ENCODE measurements around the gene PCGF3. TPM values are rescaled to one million over a fixed set of nuclear protein-coding genes. Genes with fewer than 3 reads are reported as not detected.

PCGF3 gene
- total RNA-seq, 4 donors from 2014 or later = 31.7 to 35.3 (median 34.7) TPM

DNA sequence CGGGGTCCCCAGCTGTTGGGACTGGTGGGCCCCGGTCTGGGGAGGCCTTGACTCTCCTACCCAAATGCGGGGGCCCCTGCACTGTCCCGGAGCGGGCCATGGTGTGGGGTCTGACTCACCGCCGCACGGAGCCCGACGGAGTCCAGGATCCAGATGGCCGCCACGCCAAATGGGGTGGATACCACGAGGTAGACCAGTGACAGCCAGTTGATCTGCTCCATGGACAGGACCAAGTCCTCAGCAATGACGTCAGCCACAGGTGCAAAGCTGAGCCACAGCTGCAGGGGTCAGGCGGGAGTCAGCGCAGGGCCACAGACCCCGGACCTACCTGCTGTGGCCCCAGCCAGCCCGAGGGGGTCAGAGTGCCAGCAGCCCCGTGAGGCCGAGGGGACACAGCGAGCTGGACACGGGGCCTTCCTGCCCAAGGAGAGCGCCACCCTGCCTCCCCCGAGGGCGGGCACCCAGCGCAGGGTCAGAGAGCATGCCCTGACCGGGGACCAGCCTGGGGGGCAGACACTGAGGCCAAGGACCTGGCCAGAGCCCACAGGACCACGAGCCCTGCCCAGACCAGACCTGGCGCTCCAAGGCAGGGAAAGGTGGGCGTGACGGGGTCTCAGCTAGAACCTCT is 19.1 kb upstream of the PCGF3 start:
- peaks cover 0 to 11% (median 5%) of the 10 kb centered on the region in 4 donors for H3K36me3 ChIP-seq
- no peak for DNase-seq (ENCODE audit: extremely low spot score)
- intact Hi-C loops (cut with DNase I) = no loop called here
- no peak overlapping the region for H3K4me3 ChIP-seq
- H3K4me1 ChIP-seq = peaks cover 43 to 57% (median 46%) of the 10 kb centered on the region in 4 donors
- WGBS = 89% methylated on average over 10 of the region's 31 CpGs
- H3K9me3 ChIP-seq = no peaks in the 10 kb centered on the region
- peaks cover 0 to 30% (median 0%) of the 10 kb centered on the region in 4 donors for H3K27me3 ChIP-seq
- TF ChIP-seq, protein P1, sequence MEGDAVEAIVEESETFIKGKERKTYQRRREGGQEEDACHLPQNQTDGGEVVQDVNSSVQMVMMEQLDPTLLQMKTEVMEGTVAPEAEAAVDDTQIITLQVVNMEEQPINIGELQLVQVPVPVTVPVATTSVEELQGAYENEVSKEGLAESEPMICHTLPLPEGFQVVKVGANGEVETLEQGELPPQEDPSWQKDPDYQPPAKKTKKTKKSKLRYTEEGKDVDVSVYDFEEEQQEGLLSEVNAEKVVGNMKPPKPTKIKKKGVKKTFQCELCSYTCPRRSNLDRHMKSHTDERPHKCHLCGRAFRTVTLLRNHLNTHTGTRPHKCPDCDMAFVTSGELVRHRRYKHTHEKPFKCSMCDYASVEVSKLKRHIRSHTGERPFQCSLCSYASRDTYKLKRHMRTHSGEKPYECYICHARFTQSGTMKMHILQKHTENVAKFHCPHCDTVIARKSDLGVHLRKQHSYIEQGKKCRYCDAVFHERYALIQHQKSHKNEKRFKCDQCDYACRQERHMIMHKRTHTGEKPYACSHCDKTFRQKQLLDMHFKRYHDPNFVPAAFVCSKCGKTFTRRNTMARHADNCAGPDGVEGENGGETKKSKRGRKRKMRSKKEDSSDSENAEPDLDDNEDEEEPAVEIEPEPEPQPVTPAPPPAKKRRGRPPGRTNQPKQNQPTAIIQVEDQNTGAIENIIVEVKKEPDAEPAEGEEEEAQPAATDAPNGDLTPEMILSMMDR (IDR thresholded peaks at IDR 0.05) = no peak
- TF ChIP-seq EP300 (IDR thresholded peaks at IDR 0.05) = no peak
- no peak for TF ChIP-seq POLR2A (IDR thresholded peaks at IDR 0.05; ENCODE audit: low read depth)
- TF ChIP-seq POLR2AphosphoS5 (IDR thresholded peaks at IDR 0.05) = no peak
- H3K27ac ChIP-seq (replicated peaks in 1 of 4) = peak overlapping the region; percentile 55 to 83 (median 74)

DNA sequence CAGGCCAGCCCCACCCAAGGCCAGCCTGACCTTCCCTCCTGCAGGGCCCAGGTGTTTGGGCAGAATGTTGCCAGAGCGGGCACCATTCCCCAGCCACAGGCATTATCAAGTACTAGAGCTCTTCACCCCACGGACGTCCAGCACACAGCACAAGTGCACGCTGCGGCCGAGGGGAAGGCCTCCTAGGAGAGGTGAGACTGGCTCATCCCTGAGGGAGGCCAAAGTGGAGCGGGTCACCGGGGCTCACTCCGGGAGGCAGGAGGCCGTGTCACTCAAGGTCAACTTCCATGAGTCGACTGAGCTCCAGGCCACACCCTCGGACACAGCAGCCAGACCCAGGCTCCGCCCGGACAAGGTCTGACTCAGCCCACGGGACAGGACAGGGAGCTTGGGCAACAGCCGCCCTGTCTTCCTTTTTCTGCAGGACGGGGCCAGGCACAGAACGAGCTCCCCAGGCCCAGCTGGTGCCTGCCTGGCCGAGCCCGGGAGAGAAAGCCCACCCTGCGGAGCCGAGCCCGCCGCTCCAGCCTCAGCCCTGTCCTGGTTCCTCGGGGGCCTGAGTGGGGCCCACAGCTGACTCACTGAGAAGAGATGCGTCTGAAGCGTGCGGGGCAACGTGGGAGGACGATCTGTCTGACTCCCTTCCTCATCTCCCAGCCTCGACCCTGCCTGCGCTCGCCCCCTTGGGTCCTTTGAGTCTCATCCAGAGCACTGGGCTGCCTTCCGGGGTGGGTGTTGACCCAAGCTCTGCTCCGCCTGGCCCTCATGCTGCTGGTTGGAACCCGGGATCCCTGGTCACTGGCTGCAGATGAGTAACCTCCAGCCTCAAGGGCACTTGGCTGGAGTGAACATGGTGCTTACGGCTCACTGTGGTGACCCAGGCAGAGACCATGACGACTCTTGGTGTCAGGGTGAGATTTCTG is 18.3 kb upstream of the PCGF3 start:
- Histone ChIP-seq H3K36me3 (peaks cover 0 to 11% (median 5%) of the 10 kb centered on the region in 4 donors), H3K27ac (replicated peaks in 1 of 4) (peak overlapping the region; percentile 70 to 83 (median 80)), H3K4me3 (peak overlapping the region; percentile 15 to 68 (median 58)), H3K27me3 (peaks cover 0 to 23% (median 0%) of the 10 kb centered on the region in 4 donors), H3K9me3 (no peaks in the 10 kb centered on the region), H3K4me1 (peaks cover 43 to 50% (median 44%) of the 10 kb centered on the region in 4 donors)
- TF ChIP-seq, protein P1 (IDR thresholded peaks at IDR 0.05) = no peak
- peak; percentile 43 for TF ChIP-seq POLR2A (IDR thresholded peaks at IDR 0.05; ENCODE audit: low read depth)
- TF ChIP-seq POLR2AphosphoS5 (IDR thresholded peaks at IDR 0.05) = peak; percentile 57 to 64
- TF ChIP-seq EP300 (IDR thresholded peaks at IDR 0.05) = no peak
- DNase-seq (ENCODE audit: extremely low spot score) = peak; percentile 97
- intact Hi-C loops (cut with DNase I) = no loop called here
- 61% methylated on average over 30 of the region's 38 CpGs for WGBS

DNA sequence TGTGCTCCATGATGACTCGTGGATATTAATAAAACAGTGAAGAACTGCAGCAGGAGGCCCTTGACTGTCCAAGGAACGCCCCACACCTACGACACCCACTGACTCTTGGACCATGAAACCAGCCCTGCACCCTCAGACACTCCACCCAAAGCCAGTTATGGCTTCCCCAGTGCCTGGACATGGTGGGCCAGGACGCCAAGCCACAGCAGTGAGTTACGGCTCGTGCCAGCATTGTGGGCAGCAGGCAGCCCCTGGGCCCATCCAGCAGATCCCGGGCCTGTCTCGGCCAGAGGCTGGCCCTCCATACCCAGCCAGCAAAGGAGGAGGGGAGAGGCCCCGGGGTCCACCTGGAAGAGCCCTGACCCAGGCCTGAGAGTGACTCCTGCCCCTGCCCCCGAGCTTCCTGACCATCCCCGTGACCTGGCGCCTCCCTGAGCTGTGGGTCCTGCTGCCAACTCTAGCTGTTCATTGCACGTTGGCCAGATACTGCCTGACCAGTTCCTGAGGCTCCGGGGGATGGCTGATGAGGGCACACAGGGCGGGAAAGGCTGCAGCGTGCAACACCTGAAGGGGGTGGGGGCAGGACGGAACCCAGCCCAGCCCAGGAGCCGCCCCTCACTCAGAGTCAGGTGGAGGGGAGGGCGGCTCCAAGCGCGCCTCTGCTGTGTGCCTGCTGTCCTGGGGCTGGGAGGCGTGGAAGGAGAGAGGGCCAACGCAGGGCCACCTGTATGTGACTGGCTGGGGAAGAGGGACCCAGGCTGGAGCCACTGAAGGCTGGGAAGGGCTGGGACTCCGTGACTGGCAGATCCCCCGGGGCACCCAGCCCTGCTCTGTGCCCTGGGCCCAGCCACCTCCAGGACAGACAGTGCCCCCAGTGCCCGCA is 17.4 kb upstream of the PCGF3 start:
- TF ChIP-seq EP300 (IDR thresholded peaks at IDR 0.05) (no peak), POLR2AphosphoS5 (IDR thresholded peaks at IDR 0.05) (no peak), POLR2A (IDR thresholded peaks at IDR 0.05; ENCODE audit: low read depth) (no peak)
- TF ChIP-seq, protein P1 (IDR thresholded peaks at IDR 0.05) = no peak
- Histone ChIP-seq H3K27me3 (peaks cover 0 to 21% (median 0%) of the 10 kb centered on the region in 4 donors), H3K36me3 (peaks cover 0 to 11% (median 5%) of the 10 kb centered on the region in 4 donors), H3K27ac (replicated peaks in 1 of 4) (peak overlapping the region; percentile 70 to 83 (median 80)), H3K4me3 (peak overlapping the region; percentile 57 to 68 (median 58)), H3K4me1 (peaks cover 43 to 50% (median 43%) of the 10 kb centered on the region in 4 donors), H3K9me3 (no peaks in the 10 kb centered on the region)
- WGBS = 78% methylated on average over 19 of the region's 26 CpGs
- DNase-seq (ENCODE audit: extremely low spot score) = no peak
- intact Hi-C loops (cut with DNase I) = no loop called here

All from esophagus muscularis mucosa (tissue), 4 donors.